OCI-LY7 (cell line): ENCODE data around the gene ASB2. TPM values are rescaled to one million over a fixed set of nuclear protein-coding genes. Genes with fewer than 3 reads are reported as not detected.

Experiments
- BruUV-seq: library from RNA; stranded (reverse); fragments of 400-500 nt; replicated peaks from 2 replicates; lab custom pipeline; 2021; lab: Mats Ljungman, UMichigan
- CTCF ChIA-PET: fragments of 300-600 bp; sonication (Branson Sonifier 250); formaldehyde crosslinking; loops from one replicate; lab custom pipeline; 2022; ENCODE audit warnings: antibody characterized with exemption; ENCODE audit not compliant: unreplicated experiment; lab: Charles Lee
- POLR2A ChIA-PET: fragments of 300-600 bp; sonication (Branson Sonifier 250); formaldehyde crosslinking; loops from one replicate; lab custom pipeline; 2022; ENCODE audit warnings: antibody characterized with exemption; lab: Charles Lee
- DNase-seq: peaks from one replicate; pipeline ENCODE4 v3.0.0-alpha.2; 2015; ENCODE audit warnings: low spot score
- H2AFZ ChIP-seq: fragments of 200-600 bp; sonication (generic), shearing (Covaris generic); 2 replicates; pipeline ENCODE4 v1.6.1; 2014; ENCODE audit warnings: mild to moderate bottlenecking, antibody characterized with exemption, low read length, moderate library complexity
- H3K27ac ChIP-seq: fragments of 200-600 bp; sonication (generic); 2 replicates; pipeline ENCODE4 v1.5.1; 2014; ENCODE audit warnings: mixed run types, low read depth, mild to moderate bottlenecking, moderate library complexity, low read length, inconsistent platforms; ENCODE audit not compliant: poor library complexity, severe bottlenecking
- H3K36me3 ChIP-seq: fragments of 200-600 bp; sonication (generic); 2 replicates; pipeline ENCODE4 v1.6.1; 2014; ENCODE audit warnings: mild to moderate bottlenecking, antibody characterized with exemption, low read length, moderate library complexity, mixed read lengths; ENCODE audit not compliant: insufficient read depth
- H3K4me1 ChIP-seq: fragments of 200-600 bp; sonication (generic); 2 replicates; pipeline ENCODE4 v1.5.1; 2014; ENCODE audit warnings: mild to moderate bottlenecking, low read length; ENCODE audit not compliant: insufficient read depth, poor library complexity, severe bottlenecking
- H3K4me2 ChIP-seq: fragments of 200-600 bp; sonication (generic); 2 replicates; pipeline ENCODE4 v1.6.1; 2014; ENCODE audit warnings: mild to moderate bottlenecking, low read length
- H3K4me3 ChIP-seq: fragments of 200-600 bp; sonication (generic); 2 replicates; pipeline ENCODE4 v1.5.1; 2014; ENCODE audit warnings: mild to moderate bottlenecking, low read depth, low read length; ENCODE audit not compliant: poor library complexity, severe bottlenecking
- H3K79me2 ChIP-seq: fragments of 200-600 bp; sonication (generic); 2 replicates; pipeline ENCODE4 v1.6.1; 2016; ENCODE audit warnings: low read depth, mild to moderate bottlenecking, low read length, moderate library complexity, mixed read lengths; ENCODE audit not compliant: insufficient read depth
- H3K9me2 ChIP-seq: fragments of 200-600 bp; sonication (generic); 2 replicates; pipeline ENCODE4 v1.6.1; 2016; ENCODE audit warnings: mild to moderate bottlenecking, low read length, mixed read lengths; ENCODE audit not compliant: insufficient read depth
- H3K9me3 ChIP-seq: fragments of 200-600 bp; sonication (generic); 2 replicates; pipeline ENCODE4 v1.6.1; 2014; ENCODE audit warnings: mild to moderate bottlenecking, mixed run types, low read length, mixed read lengths
- H4K20me1 ChIP-seq: fragments of 200-600 bp; sonication (generic); 2 replicates; pipeline ENCODE4 v1.6.1; 2014; ENCODE audit warnings: mild to moderate bottlenecking, antibody characterized with exemption, low read length, moderate library complexity, mixed read lengths; ENCODE audit not compliant: insufficient read depth
- CTCF ChIP-seq: fragments of 200-600 bp; sonication (generic); conservative IDR thresholded peaks from 2 replicates; pipeline ENCODE4 v1.5.1; 2014; ENCODE audit warnings: mild to moderate bottlenecking, antibody characterized with exemption, low read length, moderate library complexity, mixed read lengths
- EZH2phosphoT487 ChIP-seq: fragments of 200-600 bp; sonication (generic); IDR thresholded peaks from 2 replicates; pipeline ENCODE4 v1.6.1; 2018; ENCODE audit warnings: low read depth, borderline replicate concordance, mild to moderate bottlenecking, mixed run types, antibody characterized with exemption, low read length, moderate library complexity, mixed read lengths
- intact Hi-C: fragments of 100-400 bp; cut with micrococcal nuclease; formaldehyde crosslinking; loops from one replicate; pipeline ENCODE4 v1.10.0; 2022; ENCODE audit not compliant: unreplicated experiment
- total RNA-seq, 2 experiments: library from RNA; depleted of rRNA in 1 of 2; stranded (reverse); fragments of >200 nt in 1 of 2; shearing (Covaris generic) in 1 of 2; gene quantifications; 2 replicates each; pipeline ENCODE4 v1.2.3, GENCODE V29; 2014 to 2022

The ASB2 gene
- total RNA-seq, 2 experiments from 2014 or later, result 21.7 to 23.6 TPM

- Histone ChIP-seq H3K9me3 (no peaks in the 10 kb centered on the region), H3K27ac (no peak overlapping the region), H3K9me2 (no peaks in the 10 kb centered on the region), H3K36me3 (no peaks in the 10 kb centered on the region), H3K4me3 (no peak overlapping the region), H3K79me2 (no peaks in the 10 kb centered on the region), H3K4me2 (no peak overlapping the region), H4K20me1 (no peaks in the 10 kb centered on the region), H3K4me1 (peaks cover 8% of the 10 kb centered on the region), H2AFZ (no peak overlapping the region)
- intact Hi-C loops, result no loop called here
- no TSS peak for BruUV-seq
- ChIA-PET CTCF (no interaction called here), POLR2A (interaction anchor here (0.6 to 0.7 kb wide), 2 partner anchors 52 to 331 kb away, joined by 3 read pairs; no protein-coding TSS in a partner anchor)
- no peak for DNase-seq
- TF ChIP-seq CTCF (no peak), EZH2phosphoT487 (no peak)
These were observed 10.6 kb upstream of the ASB2 start for GRCh38 chr14:93986955-93987354.

- no TSS peak for BruUV-seq
- Histone ChIP-seq H4K20me1 (no peaks in the 10 kb centered on the region), H3K36me3 (no peaks in the 10 kb centered on the region), H3K4me1 (peaks cover 13% of the 10 kb centered on the region), H3K4me2 (no peak overlapping the region), H3K79me2 (no peaks in the 10 kb centered on the region), H3K9me3 (no peaks in the 10 kb centered on the region), H2AFZ (no peak overlapping the region), H3K9me2 (no peaks in the 10 kb centered on the region), H3K27ac (no peak overlapping the region), H3K4me3 (no peak overlapping the region)
- TF ChIP-seq EZH2phosphoT487 (no peak), CTCF (peak; percentile 61)
- no peak for DNase-seq
- ChIA-PET POLR2A (no interaction called here), CTCF (no interaction called here)
- intact Hi-C loops, result no loop called here
These were observed 8.6 kb upstream of the ASB2 start for GRCh38 chr14:93984987-93985410.

- no peak overlapping the region for H3K4me2 ChIP-seq
- CTCF ChIA-PET, result no interaction called here
- POLR2A ChIA-PET, result interaction anchor here (0.9 to 1.0 kb wide), 2 partner anchors 15 to 41 kb away, joined by 3 read pairs; no protein-coding TSS in a partner anchor
These were observed 7.7 kb upstream of the ASB2 start for GRCh38 chr14:93984070-93984469.

More at GRCh38 chr14:93984070-93984469, 7.7 kb upstream of the ASB2 start:
- no peak overlapping the region for H3K4me3 ChIP-seq
- H3K79me2 ChIP-seq, result no peaks in the 10 kb centered on the region
- intact Hi-C loops, result no loop called here
- H3K4me1 ChIP-seq, result peaks cover 9% of the 10 kb centered on the region
- no peaks in the 10 kb centered on the region for H4K20me1 ChIP-seq
- H3K27ac ChIP-seq, result no peak overlapping the region
- TF ChIP-seq CTCF, result no peak
- TF ChIP-seq EZH2phosphoT487, result no peak
- no peak for DNase-seq
- no peak overlapping the region for H2AFZ ChIP-seq
- no peaks in the 10 kb centered on the region for H3K36me3 ChIP-seq
- H3K9me2 ChIP-seq, result no peaks in the 10 kb centered on the region
- H3K9me3 ChIP-seq, result no peaks in the 10 kb centered on the region
- no TSS peak for BruUV-seq
